RWPE1 (cell line): Measurements from ENCODE around the gene KCNH3.
"Not testable (repeated sequence)": the region's sequence is repeated elsewhere in the genome, so short reads cannot be mapped to it uniquely, and the experiment has no call there.

Experiments
- CTCF ChIA-PET: fragments of 350-600 bp; sonication (Branson Sonifier 250); formaldehyde crosslinking; extraction: SDS; loops from one replicate; lab custom pipeline; 2021; lab: Yijun Ruan, JAX
- POLR2A ChIA-PET: fragments of 400-600 bp; formaldehyde crosslinking; extraction: SDS; loops from one replicate; lab custom pipeline; 2020; ENCODE audit warnings: antibody characterized with exemption; ENCODE audit not compliant: low non-redundant PET; lab: Yijun Ruan, JAX
- DNase-seq: peaks from one replicate; pipeline ENCODE4 v3.0.0; 2012; ENCODE audit warnings: low spot score
- H3K27ac ChIP-seq: fragments of 450-650 bp; 2 replicates; pipeline ENCODE4 v1.5.1; 2017
- TF ChIP-seq, protein P1 (sequence below): fragments of 450-650 bp; conservative IDR thresholded peaks from 2 replicates; pipeline ENCODE4 v1.5.1; 2017; ENCODE audit warnings: low read depth, mild to moderate bottlenecking

KCNH3 gene

GRCh38 chr12:49507139-49507538 is 31.7 kb upstream of the KCNH3 start:
- ChIA-PET POLR2A (interaction anchor here (0.6 kb wide), 1 partner anchor 174 kb away, joined by 3 read pairs; no protein-coding TSS in a partner anchor), CTCF (interaction anchor here (1.0 to 2.0 kb wide), 3 partner anchors 22 to 160 kb away, joined by 5 read pairs; partner anchors contain the start of gene DNAJC22)
- TF ChIP-seq, protein P1, sequence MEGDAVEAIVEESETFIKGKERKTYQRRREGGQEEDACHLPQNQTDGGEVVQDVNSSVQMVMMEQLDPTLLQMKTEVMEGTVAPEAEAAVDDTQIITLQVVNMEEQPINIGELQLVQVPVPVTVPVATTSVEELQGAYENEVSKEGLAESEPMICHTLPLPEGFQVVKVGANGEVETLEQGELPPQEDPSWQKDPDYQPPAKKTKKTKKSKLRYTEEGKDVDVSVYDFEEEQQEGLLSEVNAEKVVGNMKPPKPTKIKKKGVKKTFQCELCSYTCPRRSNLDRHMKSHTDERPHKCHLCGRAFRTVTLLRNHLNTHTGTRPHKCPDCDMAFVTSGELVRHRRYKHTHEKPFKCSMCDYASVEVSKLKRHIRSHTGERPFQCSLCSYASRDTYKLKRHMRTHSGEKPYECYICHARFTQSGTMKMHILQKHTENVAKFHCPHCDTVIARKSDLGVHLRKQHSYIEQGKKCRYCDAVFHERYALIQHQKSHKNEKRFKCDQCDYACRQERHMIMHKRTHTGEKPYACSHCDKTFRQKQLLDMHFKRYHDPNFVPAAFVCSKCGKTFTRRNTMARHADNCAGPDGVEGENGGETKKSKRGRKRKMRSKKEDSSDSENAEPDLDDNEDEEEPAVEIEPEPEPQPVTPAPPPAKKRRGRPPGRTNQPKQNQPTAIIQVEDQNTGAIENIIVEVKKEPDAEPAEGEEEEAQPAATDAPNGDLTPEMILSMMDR = no peak
- DNase-seq = peak; percentile 78
- peak overlapping the region; percentile 89; the same call in 1 of the 2 replicates for H3K27ac ChIP-seq

DNA sequence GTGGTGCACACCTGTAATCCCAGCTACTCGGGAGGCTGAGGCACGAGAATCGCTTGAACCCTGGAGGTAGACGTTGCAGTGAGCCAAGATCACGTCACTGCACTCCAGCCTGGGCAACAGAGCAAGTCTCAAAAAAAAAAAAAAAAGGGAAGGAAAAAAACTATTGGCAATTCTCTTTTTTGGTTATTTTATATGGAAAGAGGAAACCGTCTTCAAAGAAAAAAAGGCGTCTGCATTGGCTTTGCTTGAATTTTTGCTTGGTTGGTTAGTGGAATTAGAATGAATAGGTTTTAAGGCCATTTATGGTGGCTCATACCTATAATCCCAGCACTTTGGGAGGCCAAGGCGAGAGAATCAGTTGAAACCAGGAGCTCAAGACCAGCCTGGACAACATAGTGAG is 29.1 kb upstream of the KCNH3 start:
- not testable (repeated sequence) for DNase-seq, H3K27ac ChIP-seq
- POLR2A ChIA-PET = interaction anchor here (0.6 kb wide), 1 partner anchor 1522 kb away, joined by 6 read pairs; no protein-coding TSS in a partner anchor
- CTCF ChIA-PET = interaction anchor here (1.8 kb wide), 1 partner anchor 162 kb away, joined by 7 read pairs; no protein-coding TSS in a partner anchor

DNA sequence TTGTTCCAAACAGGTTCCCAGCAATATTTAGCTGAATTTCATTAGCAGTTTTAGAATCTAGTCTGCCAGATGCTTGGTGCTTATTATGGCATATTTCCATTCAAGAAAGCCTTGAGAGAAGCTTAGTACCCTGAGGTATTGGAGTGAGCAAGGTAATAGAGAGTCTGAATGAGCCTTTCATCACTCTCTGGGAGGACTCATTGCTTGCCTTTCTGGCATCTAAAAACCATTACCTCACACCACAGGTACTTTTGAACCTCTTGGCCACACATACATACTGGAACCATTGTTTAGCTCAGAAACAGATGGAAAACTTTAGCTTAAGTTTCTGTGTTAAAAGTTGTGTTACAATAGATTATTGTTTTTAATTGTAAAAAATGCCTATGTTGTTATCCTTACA is 27.4 kb upstream of the KCNH3 start:
- no peak for DNase-seq
- ChIA-PET POLR2A (no interaction called here), CTCF (interaction anchor here (0.6 to 6.9 kb wide), 3 partner anchors 136 to 164 kb away, joined by 3 to 92 read pairs (median 7); no protein-coding TSS in a partner anchor)
- H3K27ac ChIP-seq = no peak overlapping the region
- TF ChIP-seq, protein P1 = no peak

DNA sequence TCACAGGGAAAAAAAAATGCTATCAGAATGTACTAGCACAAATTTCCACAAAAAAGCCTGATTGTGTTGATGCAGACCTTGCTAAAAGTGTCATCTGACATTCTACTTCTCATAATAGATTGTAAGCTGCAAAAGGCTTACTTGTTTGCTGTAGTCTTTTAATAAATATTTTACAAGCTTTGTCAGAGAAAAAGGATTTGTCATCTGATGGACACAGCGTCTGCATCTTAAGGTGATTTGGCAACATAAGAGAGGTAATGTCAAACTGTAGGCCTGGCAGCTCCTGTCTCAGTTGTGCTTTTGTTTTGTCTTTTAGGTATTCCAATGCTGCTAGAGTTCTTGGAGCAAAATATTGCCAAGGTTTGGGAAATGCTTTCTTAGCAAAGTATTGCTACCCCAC is 26.3 kb upstream of the KCNH3 start:
- TF ChIP-seq, protein P1 = no peak
- ChIA-PET POLR2A (no interaction called here), CTCF (interaction anchor here (0.6 to 6.9 kb wide), 7 partner anchors 23 to 183 kb away, joined by 3 to 92 read pairs (median 3); partner anchors contain the start of gene DNAJC22)
- no peak for DNase-seq
- H3K27ac ChIP-seq = no peak overlapping the region

DNA sequence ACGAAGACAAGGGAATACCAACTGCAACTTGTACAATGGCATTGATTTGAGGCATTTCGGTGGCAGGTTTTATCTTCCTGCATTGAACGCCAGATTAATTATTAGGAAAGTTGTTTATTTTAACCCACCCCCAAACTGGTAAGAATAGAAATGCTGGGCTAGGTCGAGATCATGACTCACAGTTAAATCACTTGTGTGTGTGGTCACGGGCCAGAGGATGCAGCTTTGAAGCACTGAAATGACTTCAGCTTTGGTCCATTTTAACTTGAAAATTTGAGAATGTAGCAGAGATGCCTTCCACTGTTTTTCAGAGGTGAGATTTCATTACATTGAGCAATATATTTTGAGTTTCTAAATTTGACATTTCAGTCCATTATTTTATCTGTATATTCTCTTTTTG is 23.6 kb upstream of the KCNH3 start:
- TF ChIP-seq, protein P1 = no peak
- CTCF ChIA-PET = interaction anchor here (0.6 to 6.9 kb wide), 8 partner anchors 11 to 184 kb away, joined by 3 to 92 read pairs (median 6); partner anchors contain the start of gene DNAJC22
- peak; percentile 66 for DNase-seq
- peak overlapping the region; percentile 59 for H3K27ac ChIP-seq
- POLR2A ChIA-PET = interaction anchor here (1.2 kb wide), 1 partner anchor 148 kb away, joined by 3 read pairs; the partner anchor contains the start of gene SPATS2

- POLR2A ChIA-PET = no interaction called here
- DNase-seq = no peak
- TF ChIP-seq, protein P1 = no peak
- H3K27ac ChIP-seq = no peak overlapping the region
- CTCF ChIA-PET = interaction anchor here (0.7 kb wide), 2 partner anchors 156 to 161 kb away, joined by 3 to 4 read pairs; no protein-coding TSS in a partner anchor
Observed at GRCh38 chr12:49518914-49519573, 19.8 kb upstream of the KCNH3 start.

GRCh38 chr12:49519574-49519936 is 19.3 kb upstream of the KCNH3 start:
- TF ChIP-seq, protein P1 = no peak
- ChIA-PET POLR2A (no interaction called here), CTCF (no interaction called here)
- H3K27ac ChIP-seq = no peak overlapping the region
- DNase-seq = no peak
